ENCODE data around the gene C3orf62. TPM values are rescaled to one million over a fixed set of nuclear protein-coding genes. Genes with fewer than 3 reads are reported as not detected.

The C3orf62 gene
- total RNA-seq, 1 donor from 2014 or later: 3.4 TPM

DNA sequence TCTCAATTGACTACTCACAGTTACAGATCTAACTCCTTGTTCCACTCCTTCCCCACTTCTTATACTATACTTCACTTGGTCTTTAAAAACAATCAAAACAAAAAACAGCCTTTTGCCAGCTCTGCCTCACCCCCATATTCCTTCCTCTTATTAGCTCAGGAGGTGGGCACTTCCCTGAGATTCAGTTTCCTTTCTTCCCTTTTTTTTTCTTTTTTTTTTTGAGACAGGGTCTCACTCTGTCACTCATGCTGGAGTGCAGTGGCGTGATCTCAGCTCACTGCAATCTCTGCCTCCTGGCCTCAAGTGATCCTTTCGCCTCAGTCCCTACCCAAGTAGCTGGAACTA, 6.9 kb downstream of the C3orf62 start:
- Histone ChIP-seq H3K9ac (no peak overlapping the region), H4K20me1 (ENCODE audit: low read depth) (no peaks in the 10 kb centered on the region)
- TF ChIP-seq, protein P1, sequence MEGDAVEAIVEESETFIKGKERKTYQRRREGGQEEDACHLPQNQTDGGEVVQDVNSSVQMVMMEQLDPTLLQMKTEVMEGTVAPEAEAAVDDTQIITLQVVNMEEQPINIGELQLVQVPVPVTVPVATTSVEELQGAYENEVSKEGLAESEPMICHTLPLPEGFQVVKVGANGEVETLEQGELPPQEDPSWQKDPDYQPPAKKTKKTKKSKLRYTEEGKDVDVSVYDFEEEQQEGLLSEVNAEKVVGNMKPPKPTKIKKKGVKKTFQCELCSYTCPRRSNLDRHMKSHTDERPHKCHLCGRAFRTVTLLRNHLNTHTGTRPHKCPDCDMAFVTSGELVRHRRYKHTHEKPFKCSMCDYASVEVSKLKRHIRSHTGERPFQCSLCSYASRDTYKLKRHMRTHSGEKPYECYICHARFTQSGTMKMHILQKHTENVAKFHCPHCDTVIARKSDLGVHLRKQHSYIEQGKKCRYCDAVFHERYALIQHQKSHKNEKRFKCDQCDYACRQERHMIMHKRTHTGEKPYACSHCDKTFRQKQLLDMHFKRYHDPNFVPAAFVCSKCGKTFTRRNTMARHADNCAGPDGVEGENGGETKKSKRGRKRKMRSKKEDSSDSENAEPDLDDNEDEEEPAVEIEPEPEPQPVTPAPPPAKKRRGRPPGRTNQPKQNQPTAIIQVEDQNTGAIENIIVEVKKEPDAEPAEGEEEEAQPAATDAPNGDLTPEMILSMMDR (IDR thresholded peaks at IDR 0.05): no peak
- TF ChIP-seq EZH2 (IDR thresholded peaks at IDR 0.05): no peak
- no peak for TF ChIP-seq EZH2phosphoT487 (IDR thresholded peaks at IDR 0.05)

DNA sequence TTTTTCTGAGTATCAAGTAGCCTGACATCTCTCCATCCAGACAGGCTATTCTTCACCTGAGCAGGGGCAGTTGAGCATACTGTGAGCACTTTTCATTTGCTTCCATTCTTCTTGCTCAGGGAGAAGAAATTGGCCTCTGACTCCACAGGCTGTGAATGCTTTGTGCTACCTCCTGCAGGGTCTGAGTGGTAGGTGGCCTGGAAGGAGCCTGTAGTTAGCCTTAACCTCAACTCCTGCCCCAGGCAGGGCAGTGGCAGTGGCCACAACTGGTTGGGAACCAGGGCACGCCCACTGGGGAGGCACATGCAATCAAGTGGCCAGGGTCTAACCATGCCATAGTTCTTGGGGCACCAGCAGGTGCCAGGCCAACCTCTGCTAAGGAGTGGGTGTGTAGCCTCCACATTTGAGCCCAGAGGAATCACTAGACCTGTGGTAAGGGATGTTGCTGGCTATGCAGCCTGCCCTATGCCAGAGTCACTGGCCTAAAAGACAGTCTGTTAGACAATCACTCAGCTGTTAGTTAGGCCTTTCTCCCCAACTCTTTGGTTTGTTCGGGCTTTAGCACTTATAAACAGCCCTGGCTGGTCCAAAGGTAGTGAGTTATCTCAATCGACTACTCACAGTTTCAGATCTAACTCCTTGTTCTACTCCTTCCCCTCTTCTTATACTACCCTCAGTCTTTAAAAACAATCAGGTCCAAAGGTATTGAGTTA, 7.4 kb downstream of the C3orf62 start:
- no peak overlapping the region for H2AFZ ChIP-seq (replicated peaks)
- H3K9ac ChIP-seq: no peak overlapping the region
- no peaks in the 10 kb centered on the region for H3K36me3 ChIP-seq
- Mint-ChIP-seq H3K27me3 (ENCODE audit: insufficient read depth, low read depth) (peaks cover 2% of the 10 kb centered on the region), H3K27ac (no peak overlapping the region), H3K4me3 (no peak overlapping the region), H3K4me1 (peaks cover 17% of the 10 kb centered on the region), H3K36me3 (peaks cover 15% of the 10 kb centered on the region), H3K9me3 (no peaks in the 10 kb centered on the region)
- no peak overlapping the region for H3K27ac ChIP-seq
- H3K9me3 ChIP-seq (ENCODE audit: low read depth): no peaks in the 10 kb centered on the region
- no peak overlapping the region for H3K4me3 ChIP-seq
- H4K20me1 ChIP-seq (ENCODE audit: low read depth): no peaks in the 10 kb centered on the region
- H3K4me1 ChIP-seq: no peaks in the 10 kb centered on the region
- H3K79me2 ChIP-seq (ENCODE audit: low read depth): no peaks in the 10 kb centered on the region
- no peaks in the 10 kb centered on the region for H3F3A ChIP-seq (ENCODE audit: low read depth)
- no peak for DNase-seq (ENCODE audit: low spot score)
- no peak overlapping the region for H3K4me2 ChIP-seq
- TF ChIP-seq, protein P1 (IDR thresholded peaks at IDR 0.05): no peak
- no peak for TF ChIP-seq EZH2 (IDR thresholded peaks at IDR 0.05)
- no peak for TF ChIP-seq EZH2phosphoT487 (IDR thresholded peaks at IDR 0.05)
- no peaks in the 10 kb centered on the region for H3K27me3 ChIP-seq

More for the DNA sequence above, 6.9 kb downstream of the C3orf62 start:
- Histone ChIP-seq H3K27ac (no peak overlapping the region), H3K4me3 (no peak overlapping the region), H3K36me3 (no peaks in the 10 kb centered on the region), H3K4me1 (no peaks in the 10 kb centered on the region), H3F3A (ENCODE audit: low read depth) (no peaks in the 10 kb centered on the region), H2AFZ (replicated peaks) (no peak overlapping the region), H3K9me3 (ENCODE audit: low read depth) (no peaks in the 10 kb centered on the region), H3K79me2 (ENCODE audit: low read depth) (no peaks in the 10 kb centered on the region), H3K27me3 (no peaks in the 10 kb centered on the region), H3K4me2 (no peak overlapping the region)
- Mint-ChIP-seq H3K27me3 (ENCODE audit: insufficient read depth, low read depth) (peaks cover 3% of the 10 kb centered on the region), H3K9me3 (no peaks in the 10 kb centered on the region), H3K27ac (no peak overlapping the region), H3K4me3 (no peak overlapping the region), H3K4me1 (peaks cover 17% of the 10 kb centered on the region), H3K36me3 (peaks cover 15% of the 10 kb centered on the region)
- no peak for DNase-seq (ENCODE audit: low spot score)

DNA sequence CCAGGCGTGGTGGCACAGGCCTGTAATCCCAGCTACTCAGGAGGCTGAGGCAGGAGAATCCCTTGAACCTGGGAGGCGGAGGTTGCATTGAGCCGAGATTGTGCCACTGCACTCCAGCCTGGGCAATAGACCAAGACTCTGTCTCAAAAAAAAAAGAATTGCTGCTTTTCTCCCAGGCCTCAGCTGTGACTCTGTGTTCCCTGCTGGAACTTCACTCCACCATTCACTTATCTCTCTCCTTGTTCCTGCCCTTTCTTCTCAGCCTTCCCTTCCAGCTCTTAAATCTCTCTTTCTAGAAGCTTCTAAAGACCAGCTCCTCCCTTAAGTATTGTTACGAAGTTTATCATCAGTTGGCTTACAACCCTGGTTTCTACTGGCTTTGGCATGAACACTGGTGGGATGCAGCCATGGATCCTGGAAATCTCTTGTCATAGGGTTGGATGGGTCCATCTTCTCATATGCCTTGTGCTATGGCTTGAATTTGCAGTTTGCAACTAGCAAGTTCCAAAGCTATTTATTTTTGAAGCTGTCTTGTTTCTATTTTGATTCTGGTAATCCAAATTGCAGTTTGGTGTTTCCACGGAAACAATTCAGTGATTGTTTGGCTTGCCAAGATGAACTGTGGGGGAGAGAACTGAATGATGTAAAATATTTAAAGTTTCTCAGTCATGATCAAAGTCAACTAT, 10.5 kb downstream of the C3orf62 start:
- DNase-seq (ENCODE audit: low spot score): no peak
- peaks cover 17% of the 10 kb centered on the region for H3K4me1 Mint-ChIP-seq
- Histone ChIP-seq H3K4me2 (no peak overlapping the region), H4K20me1 (ENCODE audit: low read depth) (no peaks in the 10 kb centered on the region), H3F3A (ENCODE audit: low read depth) (no peaks in the 10 kb centered on the region), H3K79me2 (ENCODE audit: low read depth) (no peaks in the 10 kb centered on the region), H2AFZ (replicated peaks) (no peak overlapping the region), H3K36me3 (no peaks in the 10 kb centered on the region), H3K27ac (no peak overlapping the region), H3K4me1 (no peaks in the 10 kb centered on the region), H3K9ac (no peak overlapping the region), H3K4me3 (no peak overlapping the region), H3K27me3 (no peaks in the 10 kb centered on the region), H3K9me3 (ENCODE audit: low read depth) (no peaks in the 10 kb centered on the region)
- H3K27ac Mint-ChIP-seq: peak overlapping the region; percentile 50
- H3K9me3 Mint-ChIP-seq: no peaks in the 10 kb centered on the region
- TF ChIP-seq EZH2 (IDR thresholded peaks at IDR 0.05) (no peak), EZH2phosphoT487 (IDR thresholded peaks at IDR 0.05) (no peak)
- TF ChIP-seq, protein P1 (IDR thresholded peaks at IDR 0.05): no peak
- no peak overlapping the region for H3K4me3 Mint-ChIP-seq
- peaks cover 2% of the 10 kb centered on the region for H3K27me3 Mint-ChIP-seq (ENCODE audit: insufficient read depth, low read depth)
- peaks cover 10% of the 10 kb centered on the region for H3K36me3 Mint-ChIP-seq
